Measurements from ENCODE around the gene AHCYL1. TPM values are rescaled to one million over a fixed set of nuclear protein-coding genes. Genes with fewer than 3 reads are reported as not detected.
A peak's percentile ranks its signal among the peaks of the same experiment; 100 is the strongest.

Gene AHCYL1
- polyA plus RNA-seq, 2 of the 4 experiments (the other 2 are of a cell fraction), result 124 to 148 TPM

DNA sequence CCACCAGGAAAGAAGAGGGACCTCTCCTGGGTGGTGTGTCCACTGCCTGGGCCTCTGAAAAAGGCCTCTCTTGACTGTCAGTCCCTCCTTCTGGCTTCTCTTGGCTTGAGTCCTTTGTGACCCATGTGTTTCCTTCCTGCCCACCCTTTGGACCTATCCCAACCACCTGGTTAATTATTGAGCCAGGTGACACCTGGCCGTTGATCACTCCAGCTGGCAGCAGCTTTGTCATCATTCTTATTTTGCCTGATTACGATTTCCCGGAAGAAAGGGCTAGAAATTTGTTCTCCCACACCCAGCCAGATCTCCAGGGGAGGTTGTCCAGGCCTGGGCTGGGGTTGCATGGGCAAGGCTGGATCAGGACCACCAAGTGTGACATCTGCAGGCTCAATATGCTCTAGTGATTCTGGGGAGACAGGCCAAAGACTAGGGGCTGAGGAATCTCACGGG lies 49.1 kb upstream of the AHCYL1 start (continued):
- no peak for TF ChIP-seq CBX2 (IDR thresholded peaks at IDR 0.05; ENCODE audit: borderline replicate concordance, low read depth)
- no peak for TF ChIP-seq HOXB13 (CRISPR knock-in tag; IDR thresholded peaks at IDR 0.05; ENCODE audit: low read depth)
- no peak for TF ChIP-seq HDAC2 (IDR thresholded peaks at IDR 0.05)

DNA sequence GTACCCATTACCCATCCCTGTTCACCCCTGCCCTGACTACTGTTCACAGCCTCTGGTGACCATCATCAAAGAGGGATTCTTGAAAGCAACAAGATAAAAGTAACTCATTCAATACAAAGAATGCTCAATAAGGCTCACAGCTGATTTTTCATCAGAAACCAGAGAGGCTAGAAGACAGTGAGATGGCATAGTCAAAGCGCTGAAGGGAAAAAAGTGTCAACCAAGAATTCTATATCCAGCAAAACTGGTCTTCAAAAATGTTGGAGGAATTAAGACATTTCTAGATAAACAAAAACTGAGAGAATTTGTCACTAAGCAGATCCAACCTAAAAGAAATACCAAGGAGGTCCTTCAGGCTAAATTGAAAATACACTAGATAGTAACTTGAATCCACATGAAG lies 46.8 kb upstream of the AHCYL1 start:
- 100% methylated on average over 1 of the region's 1 CpG for WGBS (ENCODE audit: missing lambda C conversion rate)
- FAIRE-seq, result no peak

GRCh38 chr1:109938556-109938955 lies 46.0 kb upstream of the AHCYL1 start:
- Histone ChIP-seq H3K4me3 (no peak overlapping the region), H3K4me1 (peaks cover 24% of the 10 kb centered on the region), H3K27ac (0 out of 6 replicates have a peak overlapping the region, but pooled peaks of 1 of the 2 experiments have one; percentile 2), H3K4me2 (no peak overlapping the region), H3K9me3 (peaks cover 18% of the 10 kb centered on the region; the same call in 2 of the 3 replicates)
- ATAC-seq, result no peak
- FAIRE-seq, result no peak
- DNase-seq (ENCODE audit: low read depth in 1 of 2, low spot score in 1 of 2), result no peak
- ChIA-PET CTCF (interaction anchor here (0.7 to 0.9 kb wide), 2 partner anchors 12 to 18 kb away, joined by 3 to 5 read pairs; no protein-coding TSS in a partner anchor), POLR2A (no interaction called here)
- WGBS (ENCODE audit: missing lambda C conversion rate), result 95% methylated on average over 2 of the region's 2 CpGs
- TF ChIP-seq FOSL2 (IDR thresholded peaks at IDR 0.05) (no peak), FOSL2 (CRISPR knock-in tag; IDR thresholded peaks at IDR 0.05) (no peak), RARB (CRISPR knock-in tag; IDR thresholded peaks at IDR 0.05) (no peak), ZSCAN20 (CRISPR knock-in tag; IDR thresholded peaks at IDR 0.05) (no peak), PHF8 (IDR thresholded peaks at IDR 0.05; ENCODE audit: borderline replicate concordance, low read depth) (no peak), HOXA7 (CRISPR knock-in tag; IDR thresholded peaks at IDR 0.05) (no peak), TFCP2L1 (CRISPR knock-in tag; IDR thresholded peaks at IDR 0.05) (no peak), HEYL (CRISPR knock-in tag; IDR thresholded peaks at IDR 0.05) (no peak), ZC3H11A (IDR thresholded peaks at IDR 0.05) (no peak), HMGXB4 (CRISPR knock-in tag; IDR thresholded peaks at IDR 0.05; ENCODE audit: borderline replicate concordance) (no peak), SMC3 (IDR thresholded peaks at IDR 0.05) (no peak), RNF2 (IDR thresholded peaks at IDR 0.05; ENCODE audit: borderline replicate concordance, low read depth) (no peak), SREBF2 (IDR thresholded peaks at IDR 0.05) (no peak), HOXB5 (CRISPR knock-in tag; IDR thresholded peaks at IDR 0.05) (no peak), ZNF302 (CRISPR knock-in tag; IDR thresholded peaks at IDR 0.05) (no peak), REST (IDR thresholded peaks at IDR 0.05) (no peak), GATA3 (IDR thresholded peaks at IDR 0.05; ENCODE audit: borderline replicate concordance) (no peak)

More for the DNA sequence above, 46.8 kb upstream of the AHCYL1 start:
- TF ChIP-seq MYC (IDR thresholded peaks at IDR 0.05; ENCODE audit: borderline replicate concordance, low read length), result no peak
- TF ChIP-seq, protein P1, sequence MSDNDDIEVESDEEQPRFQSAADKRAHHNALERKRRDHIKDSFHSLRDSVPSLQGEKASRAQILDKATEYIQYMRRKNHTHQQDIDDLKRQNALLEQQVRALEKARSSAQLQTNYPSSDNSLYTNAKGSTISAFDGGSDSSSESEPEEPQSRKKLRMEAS (IDR thresholded peaks at IDR 0.05), result no peak
- TF ChIP-seq TP53 (CRISPR knock-in tag; IDR thresholded peaks at IDR 0.05), result no peak
- TF ChIP-seq NPAS2 (CRISPR knock-in tag; IDR thresholded peaks at IDR 0.05; ENCODE audit: borderline replicate concordance), result no peak
- no peak for TF ChIP-seq ZC3H11A (IDR thresholded peaks at IDR 0.05)
- no peak for TF ChIP-seq RAD21 (conservative IDR thresholded peaks at IDR 0.05 in 1 of 2, IDR thresholded peaks at IDR 0.05 in 1 of 2)
- ChIA-PET CTCF (interaction anchor here (0.7 kb wide), 1 partner anchor 17 kb away, joined by 3 read pairs; no protein-coding TSS in a partner anchor), POLR2A (no interaction called here)
- H3K4me3 ChIP-seq, result no peak overlapping the region
- peaks cover 25% of the 10 kb centered on the region for H3K4me1 ChIP-seq
- H3K4me2 ChIP-seq, result no peak overlapping the region
- peaks cover 18% of the 10 kb centered on the region; the same call in 2 of the 3 replicates for H3K9me3 ChIP-seq
- ATAC-seq, result no peak
- no peak overlapping the region for H3K27ac ChIP-seq
- DNase-seq (ENCODE audit: low read depth in 1 of 2, low spot score in 1 of 2), result no peak
